ENCODE data around the gene BCAS4.

Gene BCAS4

GRCh38 chr20:50823319-50823718 is 28.5 kb downstream of the BCAS4 start:
- DNase-seq (ENCODE audit: low spot score): no peak

DNA sequence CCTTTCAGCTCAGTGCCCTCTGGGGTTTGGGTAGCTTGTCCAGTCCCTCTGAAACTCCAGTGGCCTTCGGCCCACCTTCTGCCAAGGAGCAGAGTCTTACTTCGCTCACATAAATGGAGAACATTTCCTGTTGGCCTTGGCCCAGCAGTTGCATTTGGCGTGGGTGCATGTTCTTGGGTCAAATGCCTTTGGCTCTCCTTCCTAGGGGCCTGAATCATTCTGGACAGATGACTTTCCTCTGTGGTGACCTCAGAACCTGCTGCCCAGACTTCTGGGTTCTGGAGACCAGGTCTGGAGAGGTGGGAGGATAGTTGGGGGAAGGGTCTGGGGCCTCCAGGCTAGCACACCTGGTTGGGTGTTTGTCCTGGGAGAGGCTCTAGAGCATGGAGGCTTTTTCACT is 29.3 kb downstream of the BCAS4 start:
- DNase-seq (ENCODE audit: low spot score): no peak

GRCh38 chr20:50826121-50826520 is 31.3 kb downstream of the BCAS4 start:
- no peak for DNase-seq (ENCODE audit: low spot score)

- DNase-seq (ENCODE audit: low spot score): no peak
Observed at GRCh38 chr20:50828363-50829136, 33.7 kb downstream of the BCAS4 start.

DNA sequence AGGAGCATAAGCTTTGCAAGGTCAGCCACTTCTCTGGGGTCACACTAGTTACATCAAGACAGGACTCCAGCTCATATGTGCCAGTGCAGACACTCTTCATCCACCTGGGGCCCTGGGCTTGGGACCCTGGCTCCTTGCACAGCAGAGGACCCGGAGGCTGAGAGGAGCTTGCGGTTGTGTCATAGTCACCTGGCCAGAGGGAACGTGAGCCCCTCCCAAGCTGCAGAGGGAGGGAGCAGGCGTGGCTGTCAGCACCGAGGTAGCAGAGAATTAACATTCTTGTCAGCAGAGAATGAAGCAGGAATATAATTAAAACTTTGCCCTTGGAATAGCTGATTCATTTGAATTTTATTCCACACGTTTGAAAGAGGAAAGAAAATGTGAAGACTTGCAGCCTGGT is 36.8 kb downstream of the BCAS4 start:
- no peak for DNase-seq (ENCODE audit: low spot score)

DNA sequence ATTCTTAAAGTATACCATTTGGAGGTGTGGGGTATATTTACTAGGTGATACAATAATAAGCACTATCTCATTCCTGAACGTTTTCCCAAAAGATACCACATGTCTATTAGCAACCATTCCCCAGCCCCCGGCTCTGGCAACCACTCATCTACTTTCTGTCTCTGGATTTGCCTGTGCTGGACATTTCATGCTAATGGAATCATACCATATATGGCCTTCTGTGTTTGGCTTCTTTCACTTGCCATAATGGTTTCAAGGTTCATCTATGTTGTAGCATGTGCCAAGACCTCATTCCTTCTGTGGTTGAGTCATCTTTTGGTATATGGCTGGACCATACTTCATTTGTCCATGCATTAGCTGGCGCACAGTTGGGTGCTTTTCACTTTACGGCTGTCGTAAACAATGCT is 39.7 kb downstream of the BCAS4 start:
- no peak for DNase-seq (ENCODE audit: low spot score)

DNA sequence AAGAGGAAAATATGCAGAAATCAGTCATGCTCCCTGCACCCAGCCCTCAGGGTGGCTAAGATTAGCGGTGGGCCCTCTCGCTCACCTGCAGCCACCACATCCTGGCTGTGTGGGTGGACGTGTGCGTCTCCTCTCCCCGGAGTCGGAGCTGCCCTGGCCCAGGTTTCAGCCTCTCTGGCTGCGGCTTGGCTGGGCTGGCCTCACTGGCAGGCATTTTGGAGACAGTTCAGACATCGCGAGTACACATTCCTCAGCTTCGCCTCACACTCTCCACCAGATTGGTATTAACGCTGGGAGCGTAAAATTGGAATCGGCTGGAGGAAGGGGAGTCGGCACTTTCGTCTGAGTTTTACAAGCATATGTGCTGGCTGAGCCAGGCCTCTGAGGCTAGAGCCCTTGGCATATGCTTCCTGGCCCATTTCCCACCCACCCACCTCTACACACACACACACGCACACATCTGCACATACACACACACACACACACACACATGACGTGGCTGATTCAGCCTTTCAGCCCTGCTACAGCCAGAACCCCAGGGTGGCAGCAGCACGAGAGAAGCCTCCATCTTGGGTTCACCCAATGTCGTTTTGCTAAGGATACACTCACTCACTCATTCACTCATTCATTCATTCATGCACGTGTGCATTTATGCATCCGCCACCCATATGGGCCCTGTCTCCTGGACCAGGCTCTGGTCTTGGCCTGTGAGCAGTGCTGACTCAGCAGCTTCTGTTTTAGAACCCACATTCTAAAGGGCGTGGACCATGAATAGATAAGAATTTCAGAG is 42.9 kb downstream of the BCAS4 start:
- no peak for DNase-seq (ENCODE audit: low spot score)

DNA sequence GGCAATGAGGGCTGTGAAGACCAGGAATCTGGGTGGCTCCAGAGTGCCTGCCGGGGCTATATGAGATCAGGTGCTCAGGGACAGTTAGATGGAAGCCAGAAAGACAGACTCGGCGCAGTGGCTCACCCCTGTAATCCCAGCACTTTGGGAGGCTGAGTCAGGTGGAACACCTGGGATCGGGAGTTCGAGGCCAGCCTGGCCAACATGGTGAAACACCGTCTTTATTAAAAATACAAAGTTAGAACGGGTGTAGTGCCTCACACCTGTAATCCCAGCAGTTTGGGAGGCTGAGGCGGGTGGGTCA is 43.4 kb downstream of the BCAS4 start:
- DNase-seq (ENCODE audit: low spot score): no peak

GRCh38 chr20:50838707-50839385 is 44.0 kb downstream of the BCAS4 start:
- no peak for DNase-seq (ENCODE audit: low spot score)

GRCh38 chr20:50842821-50843220 is 48.0 kb downstream of the BCAS4 start:
- DNase-seq (ENCODE audit: low spot score): no peak

GRCh38 chr20:50843331-50844276 is 48.7 kb downstream of the BCAS4 start:
- no peak for DNase-seq (ENCODE audit: low spot score)

- DNase-seq (ENCODE audit: low spot score): no peak
Observed at GRCh38 chr20:50844430-50845100, 49.7 kb downstream of the BCAS4 start.

- DNase-seq (ENCODE audit: low spot score): no peak
Observed at GRCh38 chr20:50845566-50846215, 50.8 kb downstream of the BCAS4 start.

GRCh38 chr20:50848341-50848808 is 53.5 kb downstream of the BCAS4 start:
- no peak for DNase-seq (ENCODE audit: low spot score)

GRCh38 chr20:50848846-50849673 is 54.2 kb downstream of the BCAS4 start:
- no peak for DNase-seq (ENCODE audit: low spot score)

DNA sequence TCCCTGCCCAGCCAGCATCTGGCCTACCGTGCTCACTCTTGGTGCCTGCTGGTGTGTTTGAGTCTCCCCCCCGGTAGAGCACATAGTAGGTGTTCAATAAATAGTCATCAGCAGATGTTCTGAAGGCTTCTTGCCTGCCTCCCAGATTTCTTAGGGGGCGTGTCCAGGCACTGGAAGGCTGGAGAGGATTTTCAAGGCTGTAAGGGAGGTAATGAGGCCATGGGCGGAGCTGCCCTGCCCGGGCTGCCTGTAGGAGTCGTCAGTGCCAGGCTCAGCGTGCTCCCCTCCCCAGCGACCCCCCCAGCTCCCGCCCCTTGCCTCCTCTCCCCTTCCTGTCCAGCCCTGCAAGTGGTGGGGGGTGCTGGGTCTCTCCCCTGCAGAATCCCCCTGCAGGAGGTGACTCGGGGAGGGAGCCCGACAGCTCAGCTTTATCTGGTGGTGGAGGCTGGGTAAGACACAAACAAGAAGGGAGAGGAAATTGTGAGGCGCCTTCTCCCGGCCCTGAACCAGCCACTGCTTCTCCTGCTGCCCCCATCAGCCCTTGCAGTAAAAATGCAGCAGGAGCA is 55.9 kb downstream of the BCAS4 start:
- no peak for DNase-seq (ENCODE audit: low spot score)

- DNase-seq (ENCODE audit: low spot score): no peak
Observed at GRCh38 chr20:50852085-50852484, 57.2 kb downstream of the BCAS4 start.

- no peak for DNase-seq (ENCODE audit: low spot score)
Observed at GRCh38 chr20:50854506-50855249, 59.8 kb downstream of the BCAS4 start.

Data from HuH-7.5 (cell line).